HCT116 (cell line): Measurements from ENCODE around the gene LETMD1. TPM values are rescaled to one million over a fixed set of nuclear protein-coding genes. Genes with fewer than 3 reads are reported as not detected.

Source experiments
- ATAC-seq: fragments of 200-7000 bp; cut with Tn5 transposase; 2 replicates; pipeline ENCODE4 v1.9.1; 2020; ENCODE audit warnings: mild to moderate bottlenecking, moderate library complexity
- BruUV-seq: library from RNA; stranded (reverse); fragments of 400-500 nt; replicated peaks from 2 replicates; lab custom pipeline; 2021; lab: Mats Ljungman, UMichigan
- CTCF ChIA-PET: fragments of 300-600 bp; sonication (Branson Sonifier 250); formaldehyde crosslinking; loops from one replicate; lab custom pipeline; 2021; ENCODE audit warnings: antibody characterized with exemption; lab: Charles Lee
- POLR2A ChIA-PET: fragments of 300-600, 350-600 bp; sonication (Branson Sonifier 250); formaldehyde crosslinking; loops from one replicate; lab custom pipeline; 2021; ENCODE audit warnings: antibody characterized with exemption; lab: Charles Lee
- RAD21 ChIA-PET, 2 experiments: fragments of 300-600 bp; sonication (Branson Sonifier 250); formaldehyde crosslinking; loops; one replicate each; lab custom pipeline; 2023; ENCODE audit warnings: low total read pairs in 2 of 2; ENCODE audit not compliant: uncharacterized antibody in 2 of 2, unreplicated experiment in 2 of 2, low non-redundant PET in 1 of 2; lab: Charles Lee
- DNase-seq: peaks from one replicate; pipeline ENCODE4 v3.0.0-alpha.2; 2010; ENCODE audit warnings: low read depth, low spot score
- H2AFZ ChIP-seq: fragments of 200-600 bp; shearing (Covaris generic), sonication (generic); 2 replicates; pipeline ENCODE4 v1.6.1; 2017; ENCODE audit warnings: low read depth, mixed run types, mixed read lengths, antibody characterized with exemption, low read length; ENCODE audit not compliant: poor library complexity, severe bottlenecking
- H3K27ac ChIP-seq: 2 replicates; pipeline ENCODE4 v1.5.1; 2012; ENCODE audit warnings: low read depth, low read length
- H3K27me3 ChIP-seq: fragments of 200-600 bp; sonication (generic); 2 replicates; pipeline ENCODE4 v1.6.1; 2016; ENCODE audit warnings: mixed run types, low read length, mixed read lengths; ENCODE audit not compliant: insufficient read depth
- H3K36me3 ChIP-seq, 2 experiments: fragments of 200-500 bp in 1 of 2; fragments of 200-600 bp in 1 of 2; sonication (Bioruptor generic) in 1 of 2; sonication (generic) in 1 of 2; 2 replicates each; pipeline versions ENCODE4 v1.5.1 to v1.6.1; 2014 to 2016; ENCODE audit warnings: low read length in 2 of 2, inconsistent platforms in 1 of 2, mixed read lengths in 1 of 2, mixed run types in 1 of 2; ENCODE audit not compliant: insufficient read depth in 2 of 2, control insufficient read depth in 1 of 2
- H3K4me1 ChIP-seq, 2 experiments: fragments of 200-600 bp in 1 of 2; sonication (generic) in 1 of 2; 2 replicates each; pipeline versions ENCODE4 v1.5.1 to v1.6.1; 2012 to 2017; ENCODE audit warnings: low read length in 2 of 2, inconsistent platforms in 1 of 2, mild to moderate bottlenecking in 1 of 2, mixed read lengths in 1 of 2, mixed run types in 1 of 2, moderate library complexity in 1 of 2; ENCODE audit not compliant: insufficient read depth in 2 of 2, control insufficient read depth in 1 of 2
- H3K4me2 ChIP-seq: fragments of 200-600 bp; sonication (generic); 2 replicates; pipeline ENCODE4 v1.6.1; 2017; ENCODE audit warnings: mixed run types, low read length, mixed read lengths
- H3K4me3 ChIP-seq, 2 experiments: fragments of 200-600 bp in 1 of 2; sonication (generic) in 1 of 2; replicated peaks in 1 of 2; 2 replicates each; pipeline ENCODE4 v1.5.1; 2011 to 2016; ENCODE audit warnings: low read length in 2 of 2, control low read depth in 1 of 2, low read depth in 1 of 2, mild to moderate bottlenecking in 1 of 2, mixed read lengths in 1 of 2, mixed run types in 1 of 2
- H3K79me2 ChIP-seq: fragments of 200-600 bp; sonication (generic); 2 replicates; pipeline ENCODE4 v1.6.1; 2017; ENCODE audit warnings: mild to moderate bottlenecking, mixed run types, low read length, moderate library complexity, mixed read lengths; ENCODE audit not compliant: insufficient read depth
- H3K9ac ChIP-seq: fragments of 200-600 bp; sonication (generic); 2 replicates; pipeline ENCODE4 v1.6.1; 2016; ENCODE audit warnings: low read length, mixed read lengths
- H3K9me2 ChIP-seq: fragments of 200-600 bp; sonication (generic), shearing (Covaris generic); 2 replicates; pipeline ENCODE4 v1.6.1; 2017; ENCODE audit warnings: mixed run types, mild to moderate bottlenecking, moderate library complexity; ENCODE audit not compliant: insufficient read depth
- H3K9me3 ChIP-seq, 2 experiments: fragments of 200-500 bp in 1 of 2; fragments of 200-600 bp in 1 of 2; sonication (Bioruptor generic) in 1 of 2; sonication (generic) in 1 of 2; 2 replicates each; pipeline ENCODE4 v1.6.1; 2014 to 2017; ENCODE audit warnings: low read length in 2 of 2, mixed read lengths in 2 of 2, inconsistent platforms in 1 of 2, low read depth in 1 of 2, mild to moderate bottlenecking in 1 of 2, mixed run types in 1 of 2, moderate library complexity in 1 of 2; ENCODE audit not compliant: control insufficient read depth in 1 of 2, insufficient read depth in 1 of 2
- H4K20me1 ChIP-seq: fragments of 200-600 bp; sonication (generic), shearing (Covaris generic); 2 replicates; pipeline ENCODE4 v1.6.1; 2017; ENCODE audit warnings: mixed run types, mild to moderate bottlenecking, moderate library complexity; ENCODE audit not compliant: insufficient read depth
- ATF3 ChIP-seq: IDR thresholded peaks from 2 replicates; pipeline ENCODE4 v1.6.1; 2012
- CBX3 ChIP-seq: IDR thresholded peaks from 2 replicates; pipeline ENCODE4 v1.6.1; 2012; ENCODE audit warnings: low read depth
- CEBPB ChIP-seq: IDR thresholded peaks from 2 replicates; pipeline ENCODE4 v1.6.1; 2012; ENCODE audit warnings: low read depth
- EZH2phosphoT487 ChIP-seq: fragments of 200-600 bp; IDR thresholded peaks from 2 replicates; pipeline ENCODE4 v1.6.1; 2018; ENCODE audit warnings: antibody characterized with exemption, borderline replicate concordance
- JUND ChIP-seq: IDR thresholded peaks from 2 replicates; pipeline ENCODE4 v1.6.1; 2012
- MAX ChIP-seq: IDR thresholded peaks from 2 replicates; pipeline ENCODE4 v1.6.1; 2012
- POLR2A ChIP-seq: IDR thresholded peaks from 2 replicates; pipeline ENCODE4 v1.7.0; 2011; ENCODE audit warnings: borderline replicate concordance; ENCODE audit not compliant: insufficient read depth, insufficient read length; ENCODE audit errors: extremely low read depth
- RAD21 ChIP-seq: IDR thresholded peaks from 2 replicates; pipeline ENCODE4 v1.6.1; 2012; ENCODE audit warnings: low read depth, mild to moderate bottlenecking
- REST ChIP-seq: IDR thresholded peaks from 2 replicates; pipeline ENCODE4 v1.6.1; 2012; ENCODE audit warnings: low read depth
- SIN3A ChIP-seq: IDR thresholded peaks from 2 replicates; pipeline ENCODE4 v1.6.1; 2012; ENCODE audit warnings: low read depth
- ZNF274 ChIP-seq: fragments of 200-500 bp; sonication (Bioruptor generic); IDR thresholded peaks from 2 replicates; pipeline ENCODE4 v1.6.1; 2014; ENCODE audit warnings: mild to moderate bottlenecking, low read depth, low read length, inconsistent platforms
- intact Hi-C: fragments of 100-400 bp; cut with micrococcal nuclease; formaldehyde crosslinking; loops from 2 replicates; pipeline ENCODE4 v1.10.0; 2022
- total RNA-seq: library from RNA; stranded (reverse); gene quantifications from one replicate; pipeline ENCODE4 v1.2.1, GENCODE V29; 2021; ENCODE audit not compliant: unreplicated experiment

The LETMD1 gene
- total RNA-seq, 1 experiment from 2014 or later = 70.8 TPM

GRCh38 chr12:51019927-51020326 is 28.2 kb upstream of the LETMD1 start (continued):
- TF ChIP-seq REST (no peak), CEBPB (no peak), JUND (no peak)

- Histone ChIP-seq H3K79me2 (peaks cover 89% of the 10 kb centered on the region), H3K27ac (no peak overlapping the region), H2AFZ (no peak overlapping the region), H3K9me3 (no peaks in the 10 kb centered on the region), H3K4me1 (peaks cover 9 to 18% of the 10 kb centered on the region in 2 experiments), H3K9ac (no peak overlapping the region), H4K20me1 (no peaks in the 10 kb centered on the region), H3K9me2 (no peaks in the 10 kb centered on the region), H3K4me2 (no peak overlapping the region), H3K36me3 (no peaks in the 10 kb centered on the region), H3K27me3 (no peaks in the 10 kb centered on the region), H3K4me3 (no peak overlapping the region)
- no TSS peak for BruUV-seq
- POLR2A ChIA-PET = no interaction called here
- ATAC-seq = no peak
- DNase-seq = no peak
- intact Hi-C loops = no loop called here
- RAD21 ChIA-PET = no interaction called here
- TF ChIP-seq RAD21 = no peak
- TF ChIP-seq EZH2phosphoT487 = no peak
- TF ChIP-seq ATF3 = no peak
- no peak for TF ChIP-seq CBX3
- no peak for TF ChIP-seq ZNF274
- no peak for TF ChIP-seq POLR2A
- no peak for TF ChIP-seq MAX
- no peak for TF ChIP-seq SIN3A
- CTCF ChIA-PET = no interaction called here
Observed at GRCh38 chr12:51020448-51021182, 27.5 kb upstream of the LETMD1 start.
